GM23338 (cell line): Measurements from ENCODE around the gene NSUN7.

Experiments
- CREB1 ChIP-seq: fragments of 250-450 bp; sonication (Bioruptor Pico); IDR thresholded peaks from 2 replicates; pipeline ENCODE4 v1.5.0; 2020; ENCODE audit warnings: low read depth, mild to moderate bottlenecking, moderate library complexity
- CTCF ChIP-seq, 2 experiments: fragments of 200-600 bp in 1 of 2; sonication (generic) in 1 of 2; conservative IDR thresholded peaks; 2 replicates each; pipeline versions ENCODE4 v1.5.1 to v1.6.1; 2016 to 2017; ENCODE audit warnings: antibody characterized with exemption in 2 of 2, low read depth in 2 of 2, mild to moderate bottlenecking in 2 of 2, moderate library complexity in 1 of 2
- ETS1 ChIP-seq: IDR thresholded peaks from 2 replicates; pipeline ENCODE4 v1.6.1; 2016; ENCODE audit warnings: antibody characterized with exemption
- EZH2 ChIP-seq: fragments of 200-600 bp; sonication (generic); IDR thresholded peaks from one replicate; pipeline ENCODE4 v1.8.0; 2017; ENCODE audit warnings: antibody characterized with exemption, mild to moderate bottlenecking, low read depth; ENCODE audit not compliant: unreplicated experiment
- NANOG ChIP-seq: IDR thresholded peaks from 2 replicates; pipeline ENCODE4 v1.6.1; 2016; ENCODE audit warnings: antibody characterized with exemption, borderline replicate concordance
- POLR2AphosphoS5 ChIP-seq: IDR thresholded peaks from 2 replicates; pipeline ENCODE4 v1.6.1; 2016; ENCODE audit warnings: antibody characterized with exemption, low read depth
- REST ChIP-seq: IDR thresholded peaks from one replicate; pipeline ENCODE4 v1.6.1; 2018; ENCODE audit warnings: antibody characterized with exemption; ENCODE audit not compliant: unreplicated experiment
- STAT1 ChIP-seq: IDR thresholded peaks from one replicate; pipeline ENCODE4 v1.6.1; 2016; ENCODE audit warnings: antibody characterized with exemption; ENCODE audit not compliant: unreplicated experiment

- TF ChIP-seq STAT1, result no peak
- TF ChIP-seq POLR2AphosphoS5, result no peak
- no peak for TF ChIP-seq EZH2
- no peak for TF ChIP-seq CTCF (conservative IDR thresholded peaks at IDR 0.05; ENCODE audit: low read depth in 2 of 2)
- TF ChIP-seq ETS1, result no peak
- TF ChIP-seq NANOG, result no peak
- TF ChIP-seq CREB1 (CRISPR knock-in tag), result no peak
- no peak for TF ChIP-seq REST
These were observed 96.8 kb downstream of the NSUN7 start for GRCh38 chr4:40846532-40846931.
